Ectodermal cell (in vitro differentiated cells): ENCODE measurements around the gene CHD5.

Experiments
- H3K27ac ChIP-seq: 2 replicates; pipeline ENCODE4 v1.7.0; 2013; ENCODE audit warnings: mild to moderate bottlenecking, low read depth, low read length; ENCODE audit not compliant: insufficient read depth, poor library complexity, severe bottlenecking
- H3K27me3 ChIP-seq: 2 replicates; pipeline ENCODE4 v1.7.0; 2013; ENCODE audit warnings: mild to moderate bottlenecking, low read length; ENCODE audit not compliant: insufficient read depth, control insufficient read depth, poor library complexity, severe bottlenecking
- H3K36me3 ChIP-seq: one replicate; pipeline ENCODE4 v1.7.0; 2013; ENCODE audit warnings: low read length; ENCODE audit not compliant: control insufficient read depth, insufficient read depth
- H3K4me1 ChIP-seq: one replicate; pipeline ENCODE4 v1.7.0; 2013; ENCODE audit warnings: low read length; ENCODE audit not compliant: control insufficient read depth, insufficient read depth
- H3K4me3 ChIP-seq: 2 replicates; pipeline ENCODE4 v1.7.0; 2013; ENCODE audit warnings: low read depth, low read length, control low read depth; ENCODE audit not compliant: insufficient read depth
- H3K9me3 ChIP-seq: 2 replicates; pipeline ENCODE4 v1.7.0; 2013; ENCODE audit warnings: mild to moderate bottlenecking, low read length, moderate library complexity; ENCODE audit not compliant: control insufficient read depth
- WGBS, 2 experiments: methylation state at CpG; one replicate each; pipeline ENCODE4 v1.1.7; 2013; ENCODE audit warnings: missing lambda C conversion rate in 2 of 2; 5-methylcytosine and 5-hydroxymethylcytosine counted together

The CHD5 gene

GRCh38 chr1:6113745-6114144, 66.4 kb downstream of the CHD5 start:
- Histone ChIP-seq H3K27ac (no peak overlapping the region), H3K36me3 (no peaks in the 10 kb centered on the region), H3K9me3 (no peaks in the 10 kb centered on the region), H3K27me3 (peaks cover 3% of the 10 kb centered on the region), H3K4me1 (peaks cover 3% of the 10 kb centered on the region), H3K4me3 (no peak overlapping the region)
- WGBS, 2 experiments = 92 to 93% methylated on average over 14 of the region's 14 CpGs

- WGBS, 2 experiments = 94 to 95% methylated on average over 10 of the region's 10 CpGs
- no peak overlapping the region for H3K4me3 ChIP-seq
- H3K9me3 ChIP-seq = no peaks in the 10 kb centered on the region
- peaks cover 8% of the 10 kb centered on the region for H3K27me3 ChIP-seq
- peaks cover 3% of the 10 kb centered on the region for H3K4me1 ChIP-seq
- no peak overlapping the region for H3K27ac ChIP-seq
- H3K36me3 ChIP-seq = no peaks in the 10 kb centered on the region
Measured at GRCh38 chr1:6113116-6113515, 67.0 kb downstream of the CHD5 start.

GRCh38 chr1:6112690-6113005, 67.5 kb downstream of the CHD5 start:
- Histone ChIP-seq H3K4me3 (no peak overlapping the region), H3K9me3 (no peaks in the 10 kb centered on the region), H3K36me3 (no peaks in the 10 kb centered on the region), H3K27ac (no peak overlapping the region), H3K4me1 (peaks cover 3% of the 10 kb centered on the region), H3K27me3 (peaks cover 8% of the 10 kb centered on the region)
- WGBS, 2 experiments = 79 to 84% methylated on average over 5 of the region's 5 CpGs

- Histone ChIP-seq H3K4me3 (no peak overlapping the region), H3K4me1 (peaks cover 3% of the 10 kb centered on the region), H3K9me3 (no peaks in the 10 kb centered on the region), H3K27ac (no peak overlapping the region), H3K36me3 (no peaks in the 10 kb centered on the region), H3K27me3 (peaks cover 8% of the 10 kb centered on the region)
- WGBS, 2 experiments = 86 to 88% methylated on average over 13 of the region's 13 CpGs
Measured at GRCh38 chr1:6111991-6112689, 68.0 kb downstream of the CHD5 start.

DNA sequence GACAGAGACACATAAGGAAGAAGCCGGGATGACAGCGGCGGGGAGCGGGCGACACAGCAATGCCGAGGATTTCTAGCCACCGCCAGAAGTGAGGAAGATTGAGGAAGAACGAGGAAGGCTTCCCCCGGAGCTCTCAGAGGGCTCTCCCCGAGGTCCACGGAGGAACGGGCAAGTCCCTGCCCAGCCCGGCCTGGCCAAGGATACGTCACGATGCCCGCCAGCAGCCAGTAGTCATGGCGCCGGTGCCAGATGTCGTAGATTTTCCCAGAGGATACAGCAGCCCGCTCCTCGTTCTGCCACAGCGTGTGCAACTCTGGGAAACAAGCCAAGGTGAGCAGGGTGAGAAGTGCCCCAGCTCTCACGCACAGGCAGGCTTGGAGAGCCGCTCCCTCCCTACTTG, 68.5 kb downstream of the CHD5 start:
- peaks cover 3% of the 10 kb centered on the region for H3K4me1 ChIP-seq
- no peaks in the 10 kb centered on the region for H3K9me3 ChIP-seq
- 95% methylated on average over 24 of the region's 24 CpGs for WGBS, 2 experiments
- H3K27ac ChIP-seq = no peak overlapping the region
- no peaks in the 10 kb centered on the region for H3K36me3 ChIP-seq
- H3K4me3 ChIP-seq = no peak overlapping the region
- peaks cover 8% of the 10 kb centered on the region for H3K27me3 ChIP-seq

GRCh38 chr1:6110326-6110725, 69.8 kb downstream of the CHD5 start:
- H3K36me3 ChIP-seq = no peaks in the 10 kb centered on the region
- H3K27ac ChIP-seq = no peak overlapping the region
- WGBS, 2 experiments = 91 to 92% methylated on average over 15 of the region's 15 CpGs
- H3K4me3 ChIP-seq = no peak overlapping the region
- peaks cover 8% of the 10 kb centered on the region for H3K27me3 ChIP-seq
- H3K4me1 ChIP-seq = peaks cover 3% of the 10 kb centered on the region
- H3K9me3 ChIP-seq = no peaks in the 10 kb centered on the region

GRCh38 chr1:6109688-6110087, 70.4 kb downstream of the CHD5 start:
- Histone ChIP-seq H3K4me1 (peaks cover 3% of the 10 kb centered on the region), H3K4me3 (no peak overlapping the region), H3K27me3 (peaks cover 8% of the 10 kb centered on the region), H3K9me3 (no peaks in the 10 kb centered on the region), H3K36me3 (no peaks in the 10 kb centered on the region), H3K27ac (no peak overlapping the region)
- 76 to 77% methylated on average over 24 of the region's 24 CpGs for WGBS, 2 experiments

DNA sequence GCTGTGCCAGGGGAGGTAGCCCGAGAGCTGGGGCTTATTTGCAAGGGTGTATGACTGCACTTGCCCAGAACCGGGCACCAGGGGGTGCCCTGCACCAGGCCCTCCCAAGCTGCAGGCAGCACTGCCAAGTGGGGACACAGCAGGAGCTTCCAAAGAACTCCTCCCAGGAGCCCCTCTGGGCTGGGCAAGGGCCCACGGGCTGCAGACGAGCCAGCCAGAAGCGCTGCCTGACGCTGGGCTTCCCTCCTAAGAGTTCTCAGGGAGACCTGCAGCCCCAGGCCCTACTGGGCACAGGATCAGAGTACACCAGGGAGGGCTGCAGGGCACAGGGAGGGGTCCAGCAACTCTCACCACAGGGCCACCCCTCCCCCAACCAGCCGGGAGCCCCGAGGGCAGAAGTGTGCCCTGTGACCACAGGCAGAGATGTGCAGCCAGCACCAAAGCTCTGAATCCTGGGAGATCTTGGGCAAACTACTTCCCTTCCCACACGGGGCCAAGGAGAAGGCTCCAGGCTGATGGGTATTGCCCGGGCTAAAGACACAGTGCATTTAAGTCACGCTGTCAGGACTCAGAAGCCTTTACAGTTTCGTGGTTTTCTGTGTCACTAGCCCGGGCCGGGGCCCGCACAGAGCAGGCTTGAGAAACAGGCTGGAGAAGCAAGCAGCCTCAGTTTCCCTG, 71.0 kb downstream of the CHD5 start:
- no peaks in the 10 kb centered on the region for H3K9me3 ChIP-seq
- peaks cover 3% of the 10 kb centered on the region for H3K4me1 ChIP-seq
- no peak overlapping the region for H3K4me3 ChIP-seq
- 58 to 59% methylated on average over 15 of the region's 15 CpGs for WGBS, 2 experiments
- peaks cover 8% of the 10 kb centered on the region for H3K27me3 ChIP-seq
- no peaks in the 10 kb centered on the region for H3K36me3 ChIP-seq
- H3K27ac ChIP-seq = no peak overlapping the region

GRCh38 chr1:6108476-6108875, 71.6 kb downstream of the CHD5 start:
- no peak overlapping the region for H3K4me3 ChIP-seq
- H3K36me3 ChIP-seq = no peaks in the 10 kb centered on the region
- WGBS, 2 experiments = 74% methylated on average over 2 of the region's 2 CpGs
- no peaks in the 10 kb centered on the region for H3K9me3 ChIP-seq
- no peak overlapping the region for H3K27ac ChIP-seq
- peaks cover 3% of the 10 kb centered on the region for H3K4me1 ChIP-seq
- H3K27me3 ChIP-seq = peaks cover 8% of the 10 kb centered on the region

- WGBS, 2 experiments = 88 to 89% methylated on average over 8 of the region's 8 CpGs
- Histone ChIP-seq H3K4me3 (no peak overlapping the region), H3K9me3 (no peaks in the 10 kb centered on the region), H3K4me1 (peaks cover 3% of the 10 kb centered on the region), H3K27ac (no peak overlapping the region), H3K36me3 (no peaks in the 10 kb centered on the region), H3K27me3 (peaks cover 8% of the 10 kb centered on the region)
Measured at GRCh38 chr1:6107409-6108356, 72.4 kb downstream of the CHD5 start.
